VCaP (cell line): Measurements from ENCODE around the gene RFX1.
A peak's percentile ranks its signal among the peaks of the same experiment; 100 is the strongest.
"Not testable (repeated sequence)": the region's sequence is repeated elsewhere in the genome, so short reads cannot be mapped to it uniquely, and the experiment has no call there.

Experiments
- H3K27ac ChIP-seq: fragments of 450-650 bp; 2 replicates; pipeline ENCODE4 v1.5.1; 2017
- TF ChIP-seq, protein P1 (sequence below): fragments of 450-650 bp; conservative IDR thresholded peaks from 2 replicates; pipeline ENCODE4 v1.5.1; 2017; ENCODE audit warnings: mild to moderate bottlenecking, moderate library complexity

Gene RFX1

DNA sequence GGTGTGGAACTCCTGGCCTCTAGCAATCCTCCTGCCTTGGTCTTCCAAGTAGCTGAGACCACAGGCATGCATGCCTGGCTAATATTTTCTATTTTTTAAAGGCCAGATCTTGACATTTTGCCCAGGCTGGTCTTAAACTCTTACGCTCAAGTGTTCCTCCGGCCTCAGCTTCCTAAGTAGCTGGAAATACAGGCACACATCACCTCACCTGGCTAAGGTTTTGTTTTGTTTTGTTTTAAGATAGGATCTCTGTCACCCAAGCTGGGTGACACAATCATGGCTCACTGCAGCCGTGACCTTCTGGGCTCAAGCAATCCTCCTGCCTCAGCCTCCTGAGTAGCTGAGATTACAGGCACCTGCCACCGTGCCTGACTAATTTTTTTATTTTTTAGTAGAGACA, 16.3 kb upstream of the RFX1 start:
- no peak overlapping the region for H3K27ac ChIP-seq
- TF ChIP-seq, protein P1, sequence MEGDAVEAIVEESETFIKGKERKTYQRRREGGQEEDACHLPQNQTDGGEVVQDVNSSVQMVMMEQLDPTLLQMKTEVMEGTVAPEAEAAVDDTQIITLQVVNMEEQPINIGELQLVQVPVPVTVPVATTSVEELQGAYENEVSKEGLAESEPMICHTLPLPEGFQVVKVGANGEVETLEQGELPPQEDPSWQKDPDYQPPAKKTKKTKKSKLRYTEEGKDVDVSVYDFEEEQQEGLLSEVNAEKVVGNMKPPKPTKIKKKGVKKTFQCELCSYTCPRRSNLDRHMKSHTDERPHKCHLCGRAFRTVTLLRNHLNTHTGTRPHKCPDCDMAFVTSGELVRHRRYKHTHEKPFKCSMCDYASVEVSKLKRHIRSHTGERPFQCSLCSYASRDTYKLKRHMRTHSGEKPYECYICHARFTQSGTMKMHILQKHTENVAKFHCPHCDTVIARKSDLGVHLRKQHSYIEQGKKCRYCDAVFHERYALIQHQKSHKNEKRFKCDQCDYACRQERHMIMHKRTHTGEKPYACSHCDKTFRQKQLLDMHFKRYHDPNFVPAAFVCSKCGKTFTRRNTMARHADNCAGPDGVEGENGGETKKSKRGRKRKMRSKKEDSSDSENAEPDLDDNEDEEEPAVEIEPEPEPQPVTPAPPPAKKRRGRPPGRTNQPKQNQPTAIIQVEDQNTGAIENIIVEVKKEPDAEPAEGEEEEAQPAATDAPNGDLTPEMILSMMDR, result no peak

DNA sequence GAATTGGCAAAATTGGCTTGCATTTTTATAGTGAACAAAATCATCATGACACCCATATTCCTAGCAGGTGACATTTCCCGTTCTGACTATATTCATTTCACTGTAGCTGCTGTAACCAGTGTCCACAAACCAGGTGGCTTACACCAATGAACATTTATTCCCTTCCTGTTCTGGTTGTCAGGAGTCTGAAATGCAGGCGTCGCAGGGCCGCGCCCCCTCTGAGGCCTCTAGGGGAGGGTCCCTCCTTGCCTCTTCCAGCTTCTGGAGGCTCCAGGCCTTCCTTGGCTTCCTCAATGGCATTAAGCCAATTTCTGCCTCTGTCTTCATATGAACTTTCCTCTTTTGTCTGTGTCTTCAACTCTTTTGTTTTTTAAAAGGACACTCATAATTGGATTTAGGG, 15.4 kb upstream of the RFX1 start:
- H3K27ac ChIP-seq, result no peak overlapping the region
- TF ChIP-seq, protein P1, result no peak

DNA sequence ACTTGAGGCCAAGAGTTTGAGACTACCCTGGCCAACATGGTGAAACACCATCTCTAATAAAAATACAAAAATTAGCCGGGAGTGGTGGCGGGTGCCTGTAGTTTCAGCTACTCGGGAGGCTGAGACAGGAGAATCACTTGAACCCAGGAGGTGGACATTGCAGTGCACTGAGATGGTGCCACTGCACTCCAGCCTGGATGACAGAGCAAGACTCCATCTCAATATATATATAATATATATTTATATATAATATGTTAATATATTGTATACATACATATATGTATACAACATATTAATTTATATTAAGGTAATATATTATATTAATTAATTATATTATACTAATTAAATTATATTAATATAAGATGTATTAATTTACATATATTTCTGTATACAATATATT, 13.6 kb upstream of the RFX1 start:
- not testable (repeated sequence) for H3K27ac ChIP-seq

DNA sequence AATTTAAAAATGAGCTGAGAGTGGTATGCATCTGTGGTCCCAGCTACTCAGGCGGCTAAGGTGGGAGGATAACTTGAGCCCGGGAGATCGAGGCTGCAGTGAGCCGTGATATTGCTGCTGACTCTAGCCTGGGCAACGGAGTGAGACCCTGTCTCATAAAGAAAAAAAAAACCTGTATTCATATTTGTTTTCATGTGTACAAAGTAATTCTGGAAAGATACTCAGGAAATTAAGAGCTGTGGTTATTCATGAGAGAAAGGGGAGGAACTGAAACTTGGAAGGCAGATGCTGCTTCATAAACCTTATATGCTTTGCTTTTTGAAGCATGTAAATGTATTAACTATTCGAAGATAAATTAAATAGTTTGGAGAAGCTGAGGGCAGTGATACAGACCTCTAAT, 13.0 kb upstream of the RFX1 start:
- no peak overlapping the region for H3K27ac ChIP-seq
- TF ChIP-seq, protein P1, result no peak

DNA sequence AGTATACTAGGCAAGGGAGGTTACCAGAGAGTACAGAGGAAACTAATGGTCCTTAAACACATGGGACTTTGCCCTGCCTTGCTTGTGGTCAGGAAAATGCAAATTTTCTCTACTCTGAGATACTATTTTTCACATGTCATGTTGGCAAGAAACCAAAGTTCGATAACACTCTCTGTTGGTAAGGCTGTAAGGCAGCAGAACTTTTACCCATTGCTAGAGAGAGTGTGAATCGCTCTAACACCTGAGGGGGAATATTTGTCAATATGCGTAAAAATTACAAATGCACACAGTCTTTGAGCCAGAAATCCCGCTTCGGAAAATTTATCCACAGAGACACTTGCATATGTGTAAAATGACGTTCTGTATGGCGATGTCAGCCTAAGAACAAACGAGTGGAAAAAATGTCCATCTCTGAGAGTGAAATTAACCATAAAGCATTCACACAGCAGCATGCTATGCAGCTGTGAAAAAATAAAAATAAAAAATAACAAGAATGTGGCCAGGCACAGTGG, 9.5 kb upstream of the RFX1 start:
- TF ChIP-seq, protein P1, result no peak
- no peak overlapping the region for H3K27ac ChIP-seq

DNA sequence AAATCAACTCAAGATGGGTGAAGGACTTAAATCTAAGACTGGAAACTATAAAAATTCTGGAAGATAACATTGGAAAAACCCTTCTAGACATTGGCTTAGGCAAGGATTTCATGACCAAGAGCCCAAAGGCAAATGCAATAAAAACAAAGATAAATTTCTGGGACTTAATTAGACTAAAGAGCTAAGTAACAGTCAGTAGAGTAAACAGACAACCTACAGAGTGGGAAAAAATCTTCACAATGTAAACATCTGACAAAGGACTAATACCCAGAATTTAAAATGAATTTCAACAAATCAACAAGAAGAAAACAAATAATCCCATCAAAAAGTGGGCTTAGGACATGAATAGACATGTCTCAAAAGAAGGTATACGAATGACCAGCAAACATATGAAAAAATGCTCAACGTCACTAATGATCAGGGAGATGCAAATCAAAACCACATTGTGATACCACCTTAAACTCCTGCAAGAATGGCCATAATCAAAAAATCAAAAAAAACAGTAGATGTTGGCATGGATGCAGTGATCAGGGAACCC, 6.3 kb upstream of the RFX1 start:
- no peak overlapping the region for H3K27ac ChIP-seq
- TF ChIP-seq, protein P1, result no peak

DNA sequence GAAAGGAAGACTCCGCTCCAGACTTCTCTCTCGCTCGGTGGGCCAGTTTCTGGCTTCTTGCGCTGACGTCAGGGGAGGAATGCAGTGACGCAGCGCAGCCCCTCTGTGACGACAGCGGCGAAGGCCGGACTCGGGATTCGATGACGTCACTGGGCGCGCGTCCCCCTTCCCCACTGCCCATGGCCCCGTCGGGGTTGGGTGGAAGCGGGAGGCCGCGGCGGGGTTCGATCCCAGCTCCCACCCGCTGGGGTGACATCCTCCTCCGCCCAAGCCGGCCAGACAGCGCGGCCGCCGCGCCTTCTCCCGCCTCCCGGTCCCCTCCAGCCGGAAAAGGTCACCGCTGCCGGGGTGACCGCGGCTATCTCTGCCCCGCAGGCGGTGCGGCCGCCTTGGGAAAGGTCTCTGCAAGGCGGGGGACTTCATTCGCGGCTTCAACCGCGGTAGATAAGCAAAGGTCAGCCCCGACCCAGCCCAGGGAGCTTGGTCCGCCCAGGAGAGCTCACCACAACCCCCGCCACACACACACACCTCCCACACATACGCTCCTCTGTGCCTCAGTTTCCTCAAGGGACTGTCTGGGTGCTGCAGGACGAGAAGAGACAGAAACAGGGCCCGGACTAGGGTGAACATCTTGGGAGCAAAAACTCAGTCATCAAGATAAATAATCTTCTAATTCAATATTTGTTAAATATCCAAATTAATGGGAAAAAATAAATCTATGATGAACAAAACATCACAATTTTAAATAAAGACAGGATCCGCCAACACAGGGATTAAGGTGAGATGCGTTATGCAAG, 844 bp upstream of the RFX1 start:
- TF ChIP-seq, protein P1, result no peak
- peak overlapping the region; percentile 90 for H3K27ac ChIP-seq
